HG03045 (cell line): ENCODE measurements around the gene PRDM2.

Experiments
- ATAC-seq: cut with Tn5 transposase; IDR thresholded peaks from one replicate; pipeline ENCODE4 v1.9.1; 2021; ENCODE audit warnings: mild to moderate bottlenecking, moderate library complexity; ENCODE audit not compliant: unreplicated experiment

Gene PRDM2

GRCh38 chr1:13783551-13783950 is 83.6 kb downstream of the PRDM2 start:
- ATAC-seq: no peak

- ATAC-seq: no peak
Measured at GRCh38 chr1:13784971-13785370, 85.0 kb downstream of the PRDM2 start.

GRCh38 chr1:13786541-13786940 is 86.6 kb downstream of the PRDM2 start:
- no peak for ATAC-seq

GRCh38 chr1:13788795-13789194 is 88.8 kb downstream of the PRDM2 start:
- no peak for ATAC-seq

- ATAC-seq: no peak
Measured at GRCh38 chr1:13790290-13791030, 90.5 kb downstream of the PRDM2 start.

- no peak for ATAC-seq
Measured at GRCh38 chr1:13792419-13792818, 92.4 kb downstream of the PRDM2 start.

- ATAC-seq: no peak
Measured at GRCh38 chr1:13793088-13793730, 93.2 kb downstream of the PRDM2 start.

GRCh38 chr1:13794231-13795187 is 94.5 kb downstream of the PRDM2 start:
- ATAC-seq: no peak

GRCh38 chr1:13797397-13797796 is 97.4 kb downstream of the PRDM2 start:
- no peak for ATAC-seq

GRCh38 chr1:13798120-13798519 is 98.1 kb downstream of the PRDM2 start:
- no peak for ATAC-seq

- no peak for ATAC-seq
Measured at GRCh38 chr1:13799502-13800283, 99.7 kb downstream of the PRDM2 start.

GRCh38 chr1:13801232-13801631 is 101.2 kb downstream of the PRDM2 start:
- no peak for ATAC-seq

GRCh38 chr1:13801655-13802486 is 101.9 kb downstream of the PRDM2 start:
- ATAC-seq: no peak

- no peak for ATAC-seq
Measured at GRCh38 chr1:13802782-13803545, 103.0 kb downstream of the PRDM2 start.

- ATAC-seq: no peak
Measured at GRCh38 chr1:13803546-13804239, 103.7 kb downstream of the PRDM2 start.

GRCh38 chr1:13804240-13804633 is 104.2 kb downstream of the PRDM2 start:
- ATAC-seq: no peak

GRCh38 chr1:13805431-13805830 is 105.4 kb downstream of the PRDM2 start:
- ATAC-seq: no peak

GRCh38 chr1:13806108-13806507 is 106.1 kb downstream of the PRDM2 start:
- ATAC-seq: no peak
